ENCODE measurements around the gene PATL2. TPM values are rescaled to one million over a fixed set of nuclear protein-coding genes. Genes with fewer than 3 reads are reported as not detected.

The PATL2 gene
- total RNA-seq, 2 experiments from 2014 or later = 11.2 to 14.1 TPM

- H3K36me3 Mint-ChIP-seq (ENCODE audit: low read depth) = peaks cover 44% of the 10 kb centered on the region
- H3K4me3 Mint-ChIP-seq = no peak overlapping the region
- peaks cover 6% of the 10 kb centered on the region for H3K4me1 Mint-ChIP-seq
- ChIA-PET POLR2A (interaction anchor here (0.6 kb wide), 1 partner anchor 25 kb away, joined by 3 read pairs; no protein-coding TSS in a partner anchor), CTCF (interaction anchor here (1.2 to 1.8 kb wide), 4 partner anchors 9 to 42 kb away, joined by 3 to 6 read pairs (median 4); no protein-coding TSS in a partner anchor)
- H3K27me3 Mint-ChIP-seq = no peaks in the 10 kb centered on the region
- ATAC-seq (no peak), DNase-seq (no peak)
- intact Hi-C loops (cut with DNase I, micrococcal nuclease) = no loop called here
- H3K27ac Mint-ChIP-seq = no peak overlapping the region
- H3K9me3 Mint-ChIP-seq (ENCODE audit: low read depth) = no peaks in the 10 kb centered on the region
Observed at GRCh38 chr15:44620081-44620480, 91.0 kb downstream of the PATL2 start.

GRCh38 chr15:44616974-44617373 lies 94.1 kb downstream of the PATL2 start:
- intact Hi-C loops (cut with DNase I, micrococcal nuclease) = no loop called here
- H3K9me3 Mint-ChIP-seq (ENCODE audit: low read depth) = no peaks in the 10 kb centered on the region
- no peak overlapping the region for H3K4me3 Mint-ChIP-seq
- H3K36me3 Mint-ChIP-seq (ENCODE audit: low read depth) = peaks cover 47% of the 10 kb centered on the region
- H3K27ac Mint-ChIP-seq = no peak overlapping the region
- H3K27me3 Mint-ChIP-seq = no peaks in the 10 kb centered on the region
- ATAC-seq (no peak), DNase-seq (no peak)
- POLR2A ChIA-PET = no interaction called here
- CTCF ChIA-PET = interaction anchor here (0.6 to 1.2 kb wide), 2 partner anchors 52 to 169 kb away, joined by 3 to 4 read pairs; no protein-coding TSS in a partner anchor
- no peaks in the 10 kb centered on the region for H3K4me1 Mint-ChIP-seq

Other genes with a start within 250 kb of the PATL2 start
- 100 to 1,000 TPM; 106 to 143 TPM for gene EIF3J, start 174.2 kb downstream of the PATL2 start, total RNA-seq
- 10 to 100 TPM; 76.2 to 88.7 TPM for gene SPG11, start 47.7 kb downstream of the PATL2 start, total RNA-seq
- gene B2M, start 194 bp upstream of the PATL2 start, total RNA-seq = 1,000 to 10,000 TPM; 5,181 to 7,416 TPM
- 10 to 100 TPM; 65.8 to 67.9 TPM for gene TRIM69, start 25.2 kb upstream of the PATL2 start, total RNA-seq
- not detected for gene TERB2, start 245.4 kb upstream of the PATL2 start, total RNA-seq